Endothelial cell of umbilical vein (primary cell): ENCODE data around the gene SNX9. TPM values are rescaled to one million over a fixed set of nuclear protein-coding genes. Genes with fewer than 3 reads are reported as not detected.
A peak's percentile ranks its signal among the peaks of the same experiment; 100 is the strongest.

Experiments
- BruUV-seq: library from RNA; stranded (reverse); fragments of 400-500 nt; replicated peaks from 2 replicates; lab custom pipeline; 2021; lab: Mats Ljungman, UMichigan
- CTCF ChIA-PET: fragments of 300-600, 350-600 bp; sonication (Branson Sonifier 250); formaldehyde crosslinking; loops from one replicate; lab custom pipeline; 2021; ENCODE audit warnings: antibody characterized with exemption, inconsistent platforms; lab: Charles Lee
- POLR2A ChIA-PET: fragments of 300-600, 350-600 bp; sonication (Branson Sonifier 250); formaldehyde crosslinking; loops from one replicate; lab custom pipeline; 2021; ENCODE audit warnings: antibody characterized with exemption, inconsistent platforms; lab: Charles Lee
- DNase-seq: peaks from one replicate; pipeline ENCODE4 v3.0.0-alpha.2; 2011; ENCODE audit warnings: low read depth, low spot score
- FAIRE-seq: peaks from 2 replicates; lab custom pipeline; 2011; peaks lifted over from hg19 to GRCh38; lab: Jason Lieb, UNC
- H2AFZ ChIP-seq: 2 replicates; pipeline ENCODE4 v1.6.0; 2012; ENCODE audit warnings: low read depth, low read length, control low read depth, inconsistent platforms
- H3K27ac ChIP-seq: 2 replicates; pipeline ENCODE4 v1.5.1; 2011; ENCODE audit warnings: low read depth, mild to moderate bottlenecking, control low read depth, low read length, moderate library complexity; ENCODE audit not compliant: insufficient read depth
- H3K27me3 ChIP-seq, 2 experiments: 2 replicates each; pipeline versions ENCODE4 v1.6.0 to v1.6.1; 2011; ENCODE audit warnings: low read length in 2 of 2, mixed read lengths in 1 of 2; ENCODE audit not compliant: control insufficient read depth in 2 of 2, insufficient read depth in 2 of 2
- H3K36me3 ChIP-seq, 2 experiments: 2 replicates in 1 of 2; 3 replicates in 1 of 2; pipeline ENCODE4 v1.5.1; 2011; ENCODE audit warnings: low read length in 2 of 2, mild to moderate bottlenecking in 1 of 2, moderate library complexity in 1 of 2; ENCODE audit not compliant: control insufficient read depth in 2 of 2, insufficient read depth in 2 of 2; ENCODE audit errors: extremely low read depth in 1 of 2
- H3K4me1 ChIP-seq: 3 replicates; pipeline ENCODE4 v1.5.1; 2011; ENCODE audit warnings: mild to moderate bottlenecking, low read length; ENCODE audit not compliant: control insufficient read depth, insufficient read depth; ENCODE audit errors: extremely low read depth
- H3K4me2 ChIP-seq: 2 replicates; pipeline ENCODE4 v1.6.1; 2011; ENCODE audit warnings: low read length, control low read depth, mixed read lengths; ENCODE audit not compliant: insufficient read depth
- H3K4me3 ChIP-seq, 3 experiments: fragments of 200-600 bp in 1 of 3; sonication (generic), shearing (Covaris generic) in 1 of 3; replicated peaks in 1 of 3; 2 replicates each; pipeline ENCODE4 v1.5.1; 2011 to 2016; ENCODE audit warnings: control low read depth in 3 of 3, low read length in 3 of 3, mild to moderate bottlenecking in 2 of 3, inconsistent platforms in 1 of 3, low read depth in 1 of 3, moderate library complexity in 1 of 3; ENCODE audit not compliant: insufficient read depth in 1 of 3
- H3K79me2 ChIP-seq: 2 replicates; pipeline ENCODE4 v1.6.0; 2012; ENCODE audit warnings: low read length, inconsistent platforms; ENCODE audit not compliant: control insufficient read depth, insufficient read depth
- H3K9ac ChIP-seq: replicated peaks from 2 replicates; pipeline ENCODE3; 2011; ENCODE audit warnings: low read length, control low read depth; ENCODE audit not compliant: insufficient read depth; ENCODE audit errors: extremely low read depth
- H3K9me1 ChIP-seq: replicated peaks from 3 replicates; pipeline ENCODE4 v1.6.0; 2011; ENCODE audit warnings: mild to moderate bottlenecking, low read length; ENCODE audit not compliant: control insufficient read depth, insufficient read depth; ENCODE audit errors: extremely low read depth
- H3K9me3 ChIP-seq: replicated peaks from 2 replicates; pipeline ENCODE4 v1.5.1; 2012; ENCODE audit warnings: low read length, inconsistent platforms; ENCODE audit not compliant: control insufficient read depth, insufficient read depth
- H4K20me1 ChIP-seq: replicated peaks from 2 replicates; pipeline ENCODE3; 2011; ENCODE audit warnings: mild to moderate bottlenecking, low read length; ENCODE audit not compliant: control insufficient read depth, insufficient read depth; ENCODE audit errors: extremely low read depth
- CTCF ChIP-seq, 2 donors: IDR thresholded peaks; 1 replicate in 1 of 2; 2 replicates in 1 of 2; pipeline ENCODE4 v1.5.1; 2011; ENCODE audit warnings: low read length in 2 of 2, mild to moderate bottlenecking in 2 of 2, moderate library complexity in 2 of 2, control low read depth in 1 of 2, inconsistent platforms in 1 of 2, low read depth in 1 of 2; ENCODE audit not compliant: insufficient read depth in 1 of 2; ENCODE audit errors: extremely low read depth in 1 of 2
- EZH2 ChIP-seq: IDR thresholded peaks from 2 replicates; pipeline ENCODE4 v1.6.1; 2012; ENCODE audit warnings: borderline replicate concordance, low read depth, mild to moderate bottlenecking, moderate library complexity, low read length, inconsistent platforms; ENCODE audit not compliant: severe bottlenecking
- FOS ChIP-seq: IDR thresholded peaks from 2 replicates; pipeline ENCODE4 v1.6.1; 2011; ENCODE audit warnings: mild to moderate bottlenecking, low read length, moderate library complexity, borderline replicate concordance; ENCODE audit not compliant: insufficient read depth
- GATA2 ChIP-seq: IDR thresholded peaks from 2 replicates; pipeline ENCODE4 v1.7.0; 2011; ENCODE audit warnings: low read depth, mild to moderate bottlenecking, moderate library complexity, mixed read lengths, low read length; ENCODE audit not compliant: insufficient read length, insufficient read depth
- JUN ChIP-seq: IDR thresholded peaks from 2 replicates; pipeline ENCODE4 v1.6.1; 2011; ENCODE audit warnings: borderline replicate concordance, low read depth; ENCODE audit not compliant: insufficient read length, insufficient read depth
- MAX ChIP-seq: IDR thresholded peaks from 2 replicates; pipeline ENCODE4 v1.6.1; 2011; ENCODE audit not compliant: insufficient read depth, insufficient read length
- MYC ChIP-seq: IDR thresholded peaks from one replicate; pipeline ENCODE4 v1.6.1; 2011; ENCODE audit warnings: mild to moderate bottlenecking, low read depth, low read length
- POLR2A ChIP-seq: IDR thresholded peaks from 2 replicates; pipeline ENCODE4 v1.6.1; 2012; ENCODE audit warnings: low read depth, mild to moderate bottlenecking, control low read depth, low read length
- POLR2AphosphoS5 ChIP-seq: IDR thresholded peaks from 2 replicates; pipeline ENCODE4 v1.6.1; 2012; ENCODE audit warnings: low read depth, mild to moderate bottlenecking, control low read depth, low read length, moderate library complexity; ENCODE audit not compliant: insufficient read depth
- dilution Hi-C: fragments of 300-500 bp; cut with MboI; formaldehyde crosslinking; loops from one replicate; pipeline ENCODE4 v1.15.0; 2019; ENCODE audit warnings: low sequenced_read_pairs; ENCODE audit not compliant: extremely low pct_ligation_motif_present
- intact Hi-C: fragments of 100-400 bp; cut with micrococcal nuclease; formaldehyde crosslinking; loops from one replicate; pipeline ENCODE4 v1.10.0; 2022
- polyA plus RNA-seq, 4 experiments: library from polyadenylated mRNA; depleted of rRNA in 3 of 4; stranded (reverse) in 3 of 4; unstranded in 1 of 4; fragments of >200 nt; gene quantifications; 2 replicates each; pipeline versions ENCODE4 v1.2.1 to v1.2.3, GENCODE V29; 2011 to 2012; ENCODE audit warnings: missing spikeins in 1 of 4
- total RNA-seq: library from RNA; stranded (reverse); gene quantifications from 2 replicates; pipeline ENCODE4 v1.2.3, GENCODE V29; 2021

Gene SNX9
- total and polyA plus RNA-seq, 2 donors (not counting 3 experiments of a cell fraction or from before 2014, with no cell fraction given): 27.5 to 54.5 TPM

- ChIA-PET CTCF (interaction anchor here (1.3 kb wide), 1 partner anchor 42 kb away, joined by 5 read pairs; no protein-coding TSS in a partner anchor), POLR2A (no interaction called here)
- no peak overlapping the region for H3K4me3 ChIP-seq
- H3K4me2 ChIP-seq: no peak overlapping the region
- intact Hi-C loops: no loop called here
- no peaks in the 10 kb centered on the region for H3K9me3 ChIP-seq
- no peaks in the 10 kb centered on the region for H4K20me1 ChIP-seq
- no peak overlapping the region for H3K27ac ChIP-seq
- no peak for DNase-seq
- dilution Hi-C loops: no loop called here
- H3K9ac ChIP-seq: no peak overlapping the region
- H3K9me1 ChIP-seq: no peaks in the 10 kb centered on the region
- peaks cover 17% of the 10 kb centered on the region for H3K4me1 ChIP-seq
- no peaks in the 10 kb centered on the region for H3K27me3 ChIP-seq
- TF ChIP-seq EZH2 (no peak), POLR2AphosphoS5 (no peak), POLR2A (no peak)
- H3K79me2 ChIP-seq: no peaks in the 10 kb centered on the region
- FAIRE-seq: no peak
- peak overlapping the region; percentile 76 for H2AFZ ChIP-seq
- H3K36me3 ChIP-seq: no peaks in the 10 kb centered on the region
- BruUV-seq: no TSS peak
Observed at GRCh38 chr6:157813191-157813590, 9.9 kb upstream of the SNX9 start.

- FAIRE-seq: peak; percentile 81
- Histone ChIP-seq H3K4me2 (peak overlapping the region; percentile 33), H3K4me1 (peaks cover 17% of the 10 kb centered on the region), H3K79me2 (no peaks in the 10 kb centered on the region), H4K20me1 (no peaks in the 10 kb centered on the region), H3K9me3 (no peaks in the 10 kb centered on the region), H2AFZ (peak overlapping the region; percentile 76), H3K36me3 (no peaks in the 10 kb centered on the region), H3K27ac (peak overlapping the region; percentile 17), H3K9ac (no peak overlapping the region), H3K27me3 (no peaks in the 10 kb centered on the region), H3K4me3 (no peak overlapping the region), H3K9me1 (no peaks in the 10 kb centered on the region)
- ChIA-PET CTCF (interaction anchor here (1.3 kb wide), 1 partner anchor 43 kb away, joined by 5 read pairs; no protein-coding TSS in a partner anchor), POLR2A (no interaction called here)
- dilution Hi-C loops: no loop called here
- DNase-seq: peak; percentile 63
- BruUV-seq: no TSS peak
- intact Hi-C loops: no loop called here
- TF ChIP-seq JUN: peak; percentile 48
- TF ChIP-seq FOS: peak; percentile 61
- no peak for TF ChIP-seq MAX
- TF ChIP-seq POLR2A: no peak
- TF ChIP-seq EZH2: no peak
- no peak for TF ChIP-seq POLR2AphosphoS5
- no peak for TF ChIP-seq CTCF (IDR thresholded peaks at IDR 0.05; ENCODE audit: extremely low read depth in 1 of 2, insufficient read depth in 1 of 2, low read depth in 1 of 2, low read length in 2 of 2)
- TF ChIP-seq MYC: no peak
- peak; percentile 8 for TF ChIP-seq GATA2
Observed at GRCh38 chr6:157813750-157814455, 9.1 kb upstream of the SNX9 start.
